Stimulated activated CD8-positive, alpha-beta memory T cell treated with anti-CD3 and anti-CD28 coated beads, Interleukin-2, amount 100 ng/mL, for 48 hours (primary cell): ENCODE data around the gene KRTAP10-10.
"Not testable (repeated sequence)": the region's sequence is repeated elsewhere in the genome, so short reads cannot be mapped to it uniquely, and the experiment has no call there.

ENCODE experiments used
- DNase-seq, 2 donors: peaks; one replicate each; pipeline ENCODE4 v3.0.0-alpha.2; 2020; ENCODE audit warnings: low read depth in 2 of 2

KRTAP10-10 gene

DNA sequence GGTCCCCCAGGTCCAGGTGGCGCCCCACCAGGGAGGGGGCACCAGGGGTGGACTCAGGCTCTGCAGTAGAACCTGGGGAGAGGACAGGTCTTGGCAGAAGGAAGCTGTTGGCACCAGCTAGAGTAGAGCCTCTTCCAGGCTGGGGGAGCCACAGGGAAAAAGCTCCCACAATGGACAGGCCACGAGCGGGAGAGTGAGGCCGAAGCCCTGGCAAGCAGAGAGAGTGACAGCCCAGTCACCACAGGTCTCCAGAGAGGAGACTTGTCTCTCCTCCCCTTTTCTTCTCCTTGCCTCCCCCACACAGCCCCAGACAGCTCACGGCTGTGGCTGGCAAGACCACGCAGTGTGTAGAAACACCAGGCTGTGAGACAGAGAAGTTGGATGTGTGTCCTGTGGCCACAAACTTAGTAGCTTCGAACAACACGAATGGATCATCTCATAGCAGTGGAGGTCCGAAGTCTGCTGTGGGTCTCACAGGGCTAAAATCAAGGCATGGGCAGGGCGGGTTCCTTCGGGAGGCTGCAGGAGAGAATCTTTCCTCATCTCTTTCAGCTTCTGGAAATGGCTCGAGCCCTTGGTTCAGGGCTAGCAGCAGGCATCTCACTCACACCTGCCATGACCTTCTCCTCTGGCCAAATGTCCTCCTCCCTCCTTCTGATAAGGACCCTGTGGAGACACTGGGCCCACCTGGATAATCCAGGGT, 14.0 kb downstream of the KRTAP10-10 start:
- no peak for DNase-seq

DNA sequence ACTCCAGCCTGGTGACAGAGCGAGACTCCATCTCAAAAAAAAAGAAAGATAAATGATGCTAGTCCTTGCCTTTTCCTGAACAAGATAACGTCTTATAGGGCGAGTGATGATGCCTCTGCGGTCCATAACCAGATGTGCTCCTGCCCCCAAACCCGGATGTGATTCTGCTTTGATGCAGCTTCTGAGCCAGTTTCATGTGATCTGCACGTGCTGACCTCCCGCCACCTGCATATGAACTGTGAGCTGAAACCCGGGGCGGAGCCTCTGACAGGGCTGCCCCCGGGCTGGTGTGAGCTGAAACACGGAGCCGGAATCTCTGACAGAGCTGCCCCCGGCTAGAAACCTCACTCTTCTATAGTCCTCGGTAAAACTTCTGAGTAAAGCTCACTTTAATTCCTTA, 16.0 kb downstream of the KRTAP10-10 start:
- no peak for DNase-seq

DNA sequence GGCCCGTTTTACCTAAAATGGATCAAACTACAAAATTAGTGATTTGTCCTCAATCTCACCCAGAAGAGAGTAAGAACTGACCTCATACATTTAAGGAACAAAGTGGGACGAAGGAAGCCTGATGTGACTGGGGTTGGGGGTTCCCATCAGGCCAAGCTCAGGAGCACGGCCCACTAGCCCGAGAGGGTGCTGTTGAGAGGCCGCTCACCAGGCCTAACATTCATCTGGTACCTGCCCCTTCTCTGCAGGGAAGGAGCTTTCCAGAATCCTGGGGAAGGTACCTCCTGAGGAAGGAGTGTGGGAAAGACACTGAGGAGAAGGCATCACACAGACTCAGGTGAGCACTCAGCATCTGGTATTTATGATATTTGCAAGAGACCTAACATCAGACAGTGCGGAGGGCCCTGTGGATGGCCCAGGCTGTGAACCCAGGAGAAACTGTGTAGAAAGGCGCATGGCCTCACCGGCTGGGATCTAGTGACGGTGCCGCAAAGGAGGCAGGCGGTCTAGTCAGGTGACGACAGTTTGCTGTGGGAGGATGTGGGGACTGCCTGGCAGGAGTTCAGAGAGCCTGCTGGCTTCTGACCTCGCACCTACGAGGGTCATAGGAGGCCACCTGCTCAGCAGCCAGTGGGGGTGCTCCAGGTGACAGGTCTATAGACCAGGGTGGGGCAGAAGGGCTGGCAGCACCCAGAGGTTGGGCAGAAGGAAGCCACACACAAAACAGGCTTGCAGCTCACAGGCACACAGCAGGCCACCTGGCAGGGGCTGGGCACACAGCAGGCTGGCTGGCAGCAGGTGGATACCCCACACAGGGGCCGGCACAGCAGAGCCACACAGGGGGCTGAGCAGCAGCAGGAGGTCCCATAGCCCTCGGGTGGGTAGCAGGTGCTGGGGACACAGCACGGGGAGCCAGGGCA, 16.8 kb downstream of the KRTAP10-10 start:
- DNase-seq: no peak

DNA sequence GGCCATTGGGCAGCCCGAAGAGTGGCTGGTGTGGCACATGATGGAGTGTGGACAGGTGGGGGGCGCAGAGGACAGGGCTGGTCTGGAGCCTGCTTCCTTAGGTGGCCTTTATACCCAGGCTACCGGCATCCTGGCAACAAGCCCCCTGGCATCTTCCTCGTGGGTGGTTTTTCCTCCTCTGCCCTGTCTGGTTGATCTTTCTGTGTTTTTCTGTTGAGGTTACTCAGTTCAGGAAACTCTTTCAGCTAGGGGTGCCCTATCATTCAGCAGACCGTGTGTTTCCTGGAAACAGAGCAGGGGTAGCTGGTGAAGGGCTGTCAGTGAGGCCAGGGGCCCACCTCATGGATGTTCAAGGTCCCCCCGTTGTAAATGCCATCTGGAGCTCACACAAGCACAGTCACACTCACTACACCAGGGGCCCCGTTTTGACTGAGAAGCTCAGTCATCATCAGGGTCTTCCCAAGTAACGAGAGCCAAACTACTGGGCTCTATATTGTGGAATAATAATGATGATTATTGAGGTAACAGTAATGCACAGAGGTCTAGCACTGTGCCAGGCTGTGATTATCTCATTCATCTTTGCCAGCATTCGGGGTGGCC, 17.5 kb downstream of the KRTAP10-10 start, which contains the start of gene KRTAP12-4:
Gene KRTAP12-4 (minus strand): TSS at position 84 of the 600 bp plus-strand sequence. CDS start 45 bp downstream, at position 39.
- no peak for DNase-seq

DNA sequence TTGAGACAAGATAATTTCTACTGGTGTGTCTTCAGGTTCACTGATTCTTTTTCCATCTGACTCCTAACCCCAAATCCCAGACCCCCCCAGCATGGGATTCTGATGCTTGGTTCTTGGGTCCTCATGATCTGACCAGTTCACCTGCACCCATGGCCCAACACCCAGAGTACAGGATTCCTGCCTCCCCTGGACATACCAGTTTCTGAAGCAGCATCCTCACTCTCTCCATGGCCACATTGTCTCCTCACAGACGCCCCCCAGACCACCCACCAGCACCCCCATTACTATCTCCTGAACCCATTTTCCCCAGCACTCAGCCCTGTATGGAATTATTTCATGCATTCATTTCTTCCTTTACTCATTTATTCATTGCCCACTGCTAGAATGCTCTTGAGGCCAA, 19.7 kb downstream of the KRTAP10-10 start:
- DNase-seq: no peak

DNA sequence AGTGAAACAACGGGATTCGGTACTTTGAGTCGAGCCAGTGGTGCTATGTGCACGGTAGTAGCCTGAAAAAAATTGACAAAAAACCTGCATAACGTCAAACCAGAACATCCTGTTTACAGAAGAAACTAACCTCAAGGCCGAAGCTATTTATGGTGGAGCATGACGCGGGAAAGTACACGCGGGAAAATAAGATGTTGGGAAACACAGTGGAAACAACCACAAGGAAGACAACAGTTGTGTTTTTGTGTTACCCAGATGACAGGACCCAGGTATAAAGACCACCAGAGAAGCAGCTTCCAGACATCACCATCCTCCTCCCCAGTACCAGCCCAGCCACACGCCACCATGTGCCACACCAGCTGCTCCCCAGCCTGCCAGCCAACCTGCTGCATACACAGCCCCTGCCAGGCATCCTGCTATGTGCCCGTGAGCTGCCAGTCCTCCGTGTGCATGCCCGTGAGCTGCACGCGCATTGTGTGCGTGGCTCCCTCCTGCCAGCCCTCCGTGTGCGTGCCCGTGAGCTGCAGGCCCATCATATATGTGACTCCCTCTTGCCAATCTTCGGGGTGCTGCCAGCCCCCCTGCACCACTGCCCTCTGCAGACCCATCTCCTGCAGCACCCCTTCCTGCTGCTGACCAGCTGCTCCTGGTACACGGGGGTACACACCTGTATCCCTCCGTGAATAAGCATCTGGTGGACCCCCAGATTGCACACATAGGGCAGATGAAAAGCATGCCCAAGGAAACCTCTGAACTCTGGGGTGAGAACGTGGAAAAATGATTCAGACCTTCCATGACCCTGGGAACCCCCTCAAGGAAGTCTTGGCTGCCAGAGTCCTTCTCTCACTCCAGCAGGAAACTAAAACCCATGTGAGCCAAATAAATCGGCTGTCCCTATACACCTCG, 20.7 kb downstream of the KRTAP10-10 start, which contains the start of gene KRTAP12-3:
Gene KRTAP12-3 (plus strand): TSS at position 298 of the 906 bp plus-strand sequence. CDS start 48 bp downstream, at position 346.
- no peak for DNase-seq

DNA sequence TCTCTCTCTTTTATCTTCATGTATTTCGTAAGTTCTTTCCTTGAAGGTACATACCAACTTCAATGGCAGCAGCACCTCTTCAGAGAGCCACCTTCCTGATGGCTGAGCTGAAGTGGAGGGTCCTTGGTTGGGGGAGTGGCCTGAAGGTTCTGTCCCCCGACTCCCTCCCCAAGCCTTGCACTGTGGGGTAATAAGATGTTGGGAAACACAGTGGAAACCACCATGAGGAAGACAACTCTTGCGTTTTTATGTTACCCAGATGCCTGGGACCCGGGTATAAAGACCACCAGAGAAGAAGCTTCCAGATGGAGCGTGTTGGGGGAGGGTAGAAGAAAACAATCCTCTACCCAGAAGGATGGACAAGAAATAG, 21.4 kb downstream of the KRTAP10-10 start:
- DNase-seq: no peak

DNA sequence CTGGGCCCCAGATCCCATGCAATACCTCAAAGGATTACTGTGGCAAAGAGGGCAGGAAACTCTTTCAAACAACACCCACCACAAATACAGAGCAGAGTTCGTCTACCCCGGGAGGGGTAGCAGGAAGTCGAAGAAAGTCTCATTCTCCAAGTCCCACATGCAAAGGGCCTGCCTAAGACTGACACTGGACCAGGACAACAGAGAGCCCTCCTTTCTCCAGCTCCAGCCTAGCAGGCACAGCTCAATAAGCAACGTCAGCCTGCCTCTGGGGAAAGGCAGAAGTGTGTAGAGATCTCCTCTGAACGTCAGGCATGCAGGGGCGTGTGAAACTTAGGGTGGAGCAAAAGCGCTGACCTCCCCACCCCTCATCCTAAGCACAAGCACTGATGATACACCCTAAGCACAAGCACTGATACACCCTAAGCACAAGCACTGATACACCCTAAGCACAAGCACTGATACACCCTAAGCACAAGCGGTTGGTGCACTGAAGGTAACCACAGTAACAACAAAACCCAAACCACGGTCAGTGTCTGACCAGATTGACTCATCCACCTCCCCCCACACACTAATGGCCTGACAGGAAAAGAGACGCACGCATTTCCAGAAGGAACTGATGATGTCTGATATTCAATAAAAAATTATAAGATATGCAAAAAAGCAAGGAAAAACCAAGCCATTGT, 21.9 kb downstream of the KRTAP10-10 start:
- DNase-seq: no peak

DNA sequence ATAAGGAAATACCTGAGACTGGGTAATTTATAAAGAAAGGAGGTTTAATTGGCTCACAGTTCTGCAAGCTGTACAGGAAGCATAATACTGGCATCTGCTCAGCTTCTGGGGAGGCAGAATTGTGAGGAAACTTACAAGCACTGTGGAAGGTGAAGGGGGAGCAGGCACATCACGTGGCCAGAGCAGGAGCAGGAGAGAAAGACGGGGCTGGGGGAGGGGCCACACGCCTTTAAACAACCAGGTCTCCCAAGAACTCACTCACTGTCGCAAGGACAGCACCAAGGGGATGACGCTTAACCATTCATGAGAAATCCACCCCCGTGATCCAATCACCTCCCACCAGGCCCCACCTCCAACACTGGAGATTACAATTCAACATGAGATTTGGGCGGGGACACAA, 24.4 kb downstream of the KRTAP10-10 start:
- DNase-seq: not testable (repeated sequence)

DNA sequence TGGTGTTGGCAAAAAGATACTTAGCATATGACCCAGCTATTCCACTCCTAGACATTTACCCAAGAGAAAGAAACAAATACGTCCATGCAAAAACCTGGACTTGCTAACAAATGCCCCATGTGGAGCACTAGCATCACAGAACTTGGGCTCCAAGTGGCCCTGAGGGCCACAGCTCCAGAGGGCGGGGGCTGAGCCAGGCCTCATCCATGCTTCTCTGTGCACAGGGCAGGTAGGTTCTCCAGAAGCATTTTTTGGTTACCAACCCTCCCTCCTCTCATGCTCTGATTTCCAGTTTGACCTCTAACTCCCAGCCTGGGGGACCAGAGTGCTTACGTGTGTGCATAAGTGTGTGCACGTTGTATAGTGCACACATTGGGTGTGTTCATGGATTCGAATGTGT, 27.5 kb downstream of the KRTAP10-10 start:
- DNase-seq: no peak

DNA sequence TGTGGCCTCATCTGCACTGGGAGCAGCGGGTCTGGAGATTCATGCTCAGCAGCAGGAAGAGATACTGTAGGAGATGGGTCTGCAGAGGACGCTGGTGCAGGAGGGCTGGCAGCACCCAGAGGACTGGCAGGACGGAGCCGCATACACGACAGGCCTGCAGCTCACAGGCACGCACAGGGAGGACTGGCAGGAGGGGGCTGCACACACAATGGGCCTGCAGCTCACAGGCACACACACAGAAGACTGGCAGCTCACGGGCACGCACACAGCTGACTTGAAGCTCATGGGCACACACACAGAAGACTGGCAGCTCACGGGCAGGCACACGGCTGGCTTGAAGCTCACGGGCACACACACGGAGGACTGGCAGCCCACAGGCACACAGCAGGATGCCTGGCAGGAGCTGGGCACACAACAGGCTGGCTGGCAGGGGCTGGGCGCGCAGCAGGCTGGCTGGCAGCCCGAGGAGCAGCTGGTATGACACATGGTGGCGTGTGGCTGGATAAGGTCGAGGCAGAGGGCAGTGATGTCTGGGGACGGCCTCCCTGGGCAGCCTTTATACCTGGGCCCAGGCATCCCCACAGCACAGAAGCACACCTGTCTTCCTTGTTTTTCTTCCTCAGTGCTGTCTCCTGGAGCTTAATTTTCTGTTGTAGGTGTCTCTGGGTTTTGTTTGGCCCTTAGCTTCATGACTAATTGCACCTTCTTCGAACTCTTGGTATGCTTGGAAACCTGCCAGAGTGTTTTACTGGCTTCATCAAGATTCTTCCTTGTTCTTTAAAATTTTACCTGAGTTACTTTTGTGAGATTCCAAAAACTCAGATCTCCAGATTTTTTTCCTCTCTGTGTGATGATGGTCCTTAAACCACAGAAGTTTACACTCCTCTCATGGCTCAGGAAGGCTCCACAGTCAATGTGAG, 29.5 kb downstream of the KRTAP10-10 start, which contains the start of gene KRTAP12-2:
Gene KRTAP12-2 (minus strand): TSS at position 527 of the 920 bp plus-strand sequence. CDS start 41 bp downstream, at position 486.
- DNase-seq: no peak

DNA sequence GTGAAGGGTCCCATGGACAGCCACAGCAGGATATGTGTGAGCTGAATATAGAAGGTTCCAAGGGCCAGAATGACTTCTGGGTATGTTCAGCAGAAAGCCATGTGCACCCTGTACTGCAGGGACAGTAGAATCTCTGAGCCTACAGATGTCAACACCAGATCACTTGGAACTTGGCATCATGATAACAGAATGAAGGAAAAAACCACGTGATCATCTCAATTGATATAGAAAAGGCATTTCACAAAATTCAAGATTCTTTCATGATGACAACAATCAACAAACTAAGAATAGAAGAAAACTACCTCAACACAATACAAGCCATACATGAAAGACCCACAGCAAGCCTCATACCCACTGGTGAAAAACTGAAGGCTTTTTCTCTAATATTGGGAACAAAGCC, 30.5 kb downstream of the KRTAP10-10 start:
- DNase-seq: no peak

DNA sequence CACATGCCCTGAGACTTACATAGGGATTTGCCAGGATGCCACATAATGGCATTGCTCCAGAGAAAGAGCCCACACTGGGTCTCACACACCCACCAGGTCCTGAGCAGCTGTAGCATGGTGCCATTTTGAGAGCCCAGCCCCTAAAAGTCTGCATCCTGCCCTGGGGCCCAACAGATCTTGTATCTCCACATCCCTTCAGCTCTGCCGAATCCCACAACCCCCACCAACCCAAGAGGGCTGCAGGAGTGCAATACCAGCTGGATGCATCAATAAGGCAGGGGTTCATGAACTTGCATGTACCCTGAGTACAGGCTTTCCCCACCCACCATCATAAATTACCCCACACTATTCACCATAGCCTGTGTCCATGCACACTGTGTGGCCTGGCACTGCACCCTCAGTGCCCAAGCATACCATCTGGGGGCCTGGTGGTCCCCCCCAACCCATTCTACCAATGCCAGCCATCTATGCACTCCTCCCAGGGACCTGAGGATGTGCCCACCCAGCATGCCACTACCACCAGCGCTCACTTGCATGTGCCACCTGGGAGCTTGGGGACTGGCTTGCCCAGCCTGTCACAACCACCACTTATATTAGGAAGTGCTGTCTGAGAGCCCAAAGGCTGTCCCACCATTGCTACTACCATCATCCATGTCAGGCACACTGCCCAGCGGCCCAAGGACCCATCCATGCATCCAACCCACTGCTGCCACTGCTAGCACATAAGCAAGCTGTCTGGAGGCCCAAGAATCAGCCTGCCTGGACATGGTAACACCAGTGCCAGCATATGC, 33.7 kb downstream of the KRTAP10-10 start:
- DNase-seq: no peak

DNA sequence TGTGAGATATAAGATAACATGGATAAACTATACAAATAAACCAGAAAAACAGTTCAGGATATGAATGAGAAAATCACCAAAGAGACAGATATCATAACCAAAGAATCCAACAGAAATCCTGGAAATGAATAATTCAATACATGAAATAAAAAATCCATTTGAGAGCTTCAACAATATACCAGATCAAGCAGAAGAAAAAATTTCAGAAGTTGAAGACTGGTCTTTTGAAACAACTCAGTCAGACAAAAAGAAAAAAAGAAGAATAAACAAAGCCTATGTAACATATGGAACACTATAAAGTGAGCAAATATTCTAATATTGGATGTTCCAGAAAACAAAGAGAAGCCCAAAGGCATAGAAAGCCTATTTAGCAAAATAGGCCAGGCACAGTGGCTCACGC, 34.8 kb downstream of the KRTAP10-10 start:
- no peak for DNase-seq

DNA sequence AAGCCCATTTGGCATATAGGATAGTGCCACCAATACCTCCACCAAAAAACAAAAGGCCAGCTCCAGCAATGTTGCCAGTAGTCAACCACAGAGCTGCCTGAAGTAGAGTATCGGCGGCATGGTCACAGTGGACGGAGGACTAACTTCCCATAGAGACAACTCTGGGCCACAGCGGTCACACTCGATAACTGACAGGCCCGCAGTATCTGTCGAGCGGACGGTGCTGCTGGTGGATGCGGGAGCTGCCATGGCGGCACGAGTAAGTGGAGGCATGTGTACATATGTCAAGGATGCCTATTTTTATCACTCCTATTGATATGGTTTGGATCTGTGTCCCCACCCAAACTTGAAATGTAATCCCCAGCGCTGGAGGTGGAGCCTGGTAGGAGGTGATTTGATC, 40.7 kb downstream of the KRTAP10-10 start:
- DNase-seq: no peak

DNA sequence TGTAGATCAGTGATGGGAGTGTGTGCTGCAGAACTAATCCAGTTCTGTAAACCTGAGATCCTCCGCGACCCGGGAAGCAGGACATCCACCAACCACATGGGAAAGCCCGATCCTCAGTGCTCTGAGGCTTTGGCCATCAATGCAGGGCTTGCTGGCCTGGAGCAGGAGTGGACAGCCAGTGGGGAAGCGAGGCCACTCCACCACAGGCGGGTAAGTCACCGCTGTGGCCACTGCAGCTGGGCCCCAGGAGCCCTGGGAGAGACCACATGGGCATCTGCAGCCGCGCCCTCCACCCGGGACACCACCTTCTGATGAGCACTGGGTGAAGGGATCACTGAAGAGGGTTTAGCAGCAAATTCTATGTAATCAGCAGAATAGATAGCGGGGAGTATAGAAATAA, 44.0 kb downstream of the KRTAP10-10 start:
- DNase-seq: no peak

DNA sequence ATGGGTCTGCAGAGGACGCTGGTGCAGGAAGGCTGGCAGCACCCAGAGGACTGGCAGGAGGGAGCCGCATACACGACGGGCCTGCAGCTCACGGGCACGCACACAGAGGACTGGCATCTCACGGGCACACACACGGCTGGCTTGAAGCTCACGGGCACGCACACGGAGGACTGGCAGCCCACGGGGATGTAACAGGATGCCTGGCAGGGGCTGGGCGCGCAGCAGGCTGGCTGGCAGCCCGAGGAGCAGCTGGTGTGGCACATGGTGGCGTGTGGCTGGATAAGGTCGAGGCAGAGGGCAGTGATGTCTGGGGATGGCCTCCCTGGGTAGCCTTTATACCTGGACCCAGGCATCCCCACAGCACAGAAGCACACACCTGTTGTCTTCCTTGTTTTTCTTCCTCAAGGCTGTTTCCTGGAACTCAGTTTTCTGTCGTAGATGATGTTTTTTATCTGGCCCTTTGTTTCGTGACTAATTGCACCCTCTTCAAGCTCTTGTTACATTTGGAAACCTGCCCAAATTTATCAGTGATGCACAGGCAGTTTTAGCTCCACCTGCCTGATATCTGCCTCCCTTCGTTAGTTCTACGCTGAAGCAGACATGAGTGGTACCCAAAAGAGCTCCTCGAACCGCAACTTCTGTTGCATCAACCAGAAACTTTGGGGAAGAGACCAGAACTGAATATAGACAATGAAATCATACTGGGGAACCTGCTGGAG, 44.9 kb downstream of the KRTAP10-10 start, which contains the start of gene KRTAP12-1:
Gene KRTAP12-1 (minus strand): TSS at position 303 of the 719 bp plus-strand sequence. CDS start 40 bp downstream, at position 263.
- no peak for DNase-seq
